K562 (cell line): Measurements from ENCODE around the gene PLAAT3. TPM values are rescaled to one million over a fixed set of nuclear protein-coding genes. Genes with fewer than 3 reads are reported as not detected.

Source experiments
- ATF7 ChIP-seq: fragments of 450-650 bp; IDR thresholded peaks from 2 replicates; pipeline ENCODE4 v1.7.1; 2014; ENCODE audit warnings: mild to moderate bottlenecking, moderate library complexity
- BCOR ChIP-seq: fragments of 450-650 bp; IDR thresholded peaks from 2 replicates; pipeline ENCODE4 v1.6.1; 2016
- CTCF ChIP-seq, 3 experiments: IDR thresholded peaks in 2 of 3; conservative IDR thresholded peaks in 1 of 3; 2 replicates each; pipeline ENCODE4 v1.5.1; 2011 to 2012; ENCODE audit warnings: low read length in 3 of 3, mild to moderate bottlenecking in 3 of 3, control low read depth in 2 of 3, improper control_type of control experiment in 1 of 3, inconsistent platforms in 1 of 3, low read depth in 1 of 3, mixed read lengths in 1 of 3, moderate library complexity in 1 of 3; ENCODE audit not compliant: insufficient read depth in 2 of 3
- KHSRP ChIP-seq: fragments of 450-650 bp; IDR thresholded peaks from 2 replicates; pipeline ENCODE4 v1.6.1; 2017
- KLF6 ChIP-seq: fragments of 250-450 bp; sonication (Bioruptor Pico); IDR thresholded peaks from 2 replicates; pipeline ENCODE4 v1.4.0; 2020; ENCODE audit warnings: mild to moderate bottlenecking, moderate library complexity, borderline replicate concordance
- MCM5 ChIP-seq: fragments of 450-650 bp; IDR thresholded peaks from 2 replicates; pipeline ENCODE4 v1.6.1; 2016; ENCODE audit warnings: low read depth
- PTRF ChIP-seq: fragments of 450-650 bp; IDR thresholded peaks from 2 replicates; pipeline ENCODE4 v1.6.1; 2016; ENCODE audit warnings: mild to moderate bottlenecking, missing genetic modification characterization, missing compliant biosample characterization
- RBM34 ChIP-seq: fragments of 200-400 bp; formaldehyde crosslinking; IDR thresholded peaks from 2 replicates; pipeline ENCODE4 v1.6.1; 2018; ENCODE audit warnings: low read length, borderline replicate concordance; ENCODE audit not compliant: insufficient read depth
- RREB1 ChIP-seq: fragments of 250-450 bp; sonication (Bioruptor Pico); IDR thresholded peaks from 2 replicates; pipeline ENCODE4 v1.4.0; 2020
- SETDB1 ChIP-seq: IDR thresholded peaks from one replicate; pipeline ENCODE4 v1.6.1; 2012; ENCODE audit warnings: low read length, control low read depth, inconsistent platforms
- SRSF3 ChIP-seq: fragments of 200-400 bp; formaldehyde crosslinking; IDR thresholded peaks from 2 replicates; pipeline ENCODE4 v1.6.1; 2016; ENCODE audit warnings: mild to moderate bottlenecking, low read length, moderate library complexity; ENCODE audit not compliant: insufficient read depth
- VEZF1 ChIP-seq: fragments of 200-800 bp; sonication (Bioruptor generic); IDR thresholded peaks from 2 replicates; pipeline ENCODE4 v1.6.1; 2017; ENCODE audit warnings: missing genetic modification characterization, missing compliant biosample characterization
- ZNF655 ChIP-seq: fragments of 250-450 bp; sonication (Bioruptor Pico); IDR thresholded peaks from 2 replicates; pipeline ENCODE4 v1.5.0; 2021
- polyA plus RNA-seq, 8 experiments: library from polyadenylated mRNA; depleted of rRNA in 4 of 8; stranded (reverse) in 5 of 8; unstranded in 3 of 8; fragments of >200 nt; fragmentation: Nextera tagmentation in 2 of 8; fragmentation: Illumina TruSeq in 1 of 8; extraction: Ambion mirVana in 2 of 8; extraction: Trizol in 1 of 8; gene quantifications; 2 replicates each; pipeline versions ENCODE4 v1.2.1 to v1.2.3, GENCODE V29; 2011 to 2014; ENCODE audit warnings: inconsistent platforms in 1 of 8, missing spikeins in 1 of 8
- total RNA-seq, 7 experiments: library from RNA; depleted of rRNA in 6 of 7; stranded (reverse); fragments of >200 nt in 6 of 7; fragmentation: Illumina TruSeq in 2 of 7; extraction: Trizol in 2 of 7; gene quantifications; 2 replicates each; pipeline versions ENCODE4 v1.2.1 to v1.2.3, GENCODE V29; 2011 to 2021; ENCODE audit warnings: low replicate concordance in 1 of 7
- TF ChIP-seq, protein P1 (sequence below): sonication (generic); formaldehyde crosslinking; IDR thresholded peaks from 2 replicates; pipeline ENCODE4 v1.8.0; 2023; ENCODE audit warnings: mild to moderate bottlenecking, missing genetic modification reagents

Gene PLAAT3
- total and polyA plus RNA-seq, 9 of the 15 experiments (the other 6 are each of a cell fraction or from before 2014, with no cell fraction given), result 0.80 to 2.7 (median 1.4) TPM

GRCh38 chr11:63614136-63614671 lies at the start of gene PLAAT3 (continued):
- TF ChIP-seq, protein P1, sequence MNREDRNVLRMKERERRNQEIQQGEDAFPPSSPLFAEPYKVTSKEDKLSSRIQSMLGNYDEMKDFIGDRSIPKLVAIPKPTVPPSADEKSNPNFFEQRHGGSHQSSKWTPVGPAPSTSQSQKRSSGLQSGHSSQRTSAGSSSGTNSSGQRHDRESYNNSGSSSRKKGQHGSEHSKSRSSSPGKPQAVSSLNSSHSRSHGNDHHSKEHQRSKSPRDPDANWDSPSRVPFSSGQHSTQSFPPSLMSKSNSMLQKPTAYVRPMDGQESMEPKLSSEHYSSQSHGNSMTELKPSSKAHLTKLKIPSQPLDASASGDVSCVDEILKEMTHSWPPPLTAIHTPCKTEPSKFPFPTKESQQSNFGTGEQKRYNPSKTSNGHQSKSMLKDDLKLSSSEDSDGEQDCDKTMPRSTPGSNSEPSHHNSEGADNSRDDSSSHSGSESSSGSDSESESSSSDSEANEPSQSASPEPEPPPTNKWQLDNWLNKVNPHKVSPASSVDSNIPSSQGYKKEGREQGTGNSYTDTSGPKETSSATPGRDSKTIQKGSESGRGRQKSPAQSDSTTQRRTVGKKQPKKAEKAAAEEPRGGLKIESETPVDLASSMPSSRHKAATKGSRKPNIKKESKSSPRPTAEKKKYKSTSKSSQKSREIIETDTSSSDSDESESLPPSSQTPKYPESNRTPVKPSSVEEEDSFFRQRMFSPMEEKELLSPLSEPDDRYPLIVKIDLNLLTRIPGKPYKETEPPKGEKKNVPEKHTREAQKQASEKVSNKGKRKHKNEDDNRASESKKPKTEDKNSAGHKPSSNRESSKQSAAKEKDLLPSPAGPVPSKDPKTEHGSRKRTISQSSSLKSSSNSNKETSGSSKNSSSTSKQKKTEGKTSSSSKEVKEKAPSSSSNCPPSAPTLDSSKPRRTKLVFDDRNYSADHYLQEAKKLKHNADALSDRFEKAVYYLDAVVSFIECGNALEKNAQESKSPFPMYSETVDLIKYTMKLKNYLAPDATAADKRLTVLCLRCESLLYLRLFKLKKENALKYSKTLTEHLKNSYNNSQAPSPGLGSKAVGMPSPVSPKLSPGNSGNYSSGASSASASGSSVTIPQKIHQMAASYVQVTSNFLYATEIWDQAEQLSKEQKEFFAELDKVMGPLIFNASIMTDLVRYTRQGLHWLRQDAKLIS, result no peak
- TF ChIP-seq SRSF3, result no peak
- no peak for TF ChIP-seq KLF6 (CRISPR knock-in tag)
- no peak for TF ChIP-seq BCOR
- TF ChIP-seq RREB1, result 0 out of 2 replicates have a peak, but pooled peaks have one; percentile 14
- no peak for TF ChIP-seq MCM5
- no peak for TF ChIP-seq CTCF (IDR thresholded peaks at IDR 0.05 in 2 of 3, conservative IDR thresholded peaks at IDR 0.05 in 1 of 3; ENCODE audit: insufficient read depth in 2 of 3, low read depth in 1 of 3, low read length in 3 of 3)
- TF ChIP-seq PTRF, result no peak
- TF ChIP-seq ATF7, result peak; percentile 87
- no peak for TF ChIP-seq KHSRP
- peak; percentile 60; the same call in 1 of the 2 replicates for TF ChIP-seq VEZF1
- no peak for TF ChIP-seq SETDB1
- TF ChIP-seq ZNF655 (CRISPR knock-in tag), result no peak
- no peak for TF ChIP-seq RBM34
